ENCODE measurements around the gene PADI3.
"Not testable (repeated sequence)": the region's sequence is repeated elsewhere in the genome, so short reads cannot be mapped to it uniquely, and the experiment has no call there.

The PADI3 gene

GRCh38 chr1:17305576-17306095 is 56.7 kb downstream of the PADI3 start:
- DNase-seq (ENCODE audit: low spot score), result no peak

GRCh38 chr1:17306407-17306806 is 57.5 kb downstream of the PADI3 start:
- DNase-seq (ENCODE audit: low spot score), result no peak

GRCh38 chr1:17306921-17307320 is 58.0 kb downstream of the PADI3 start:
- no peak for DNase-seq (ENCODE audit: low spot score)

- no peak for DNase-seq (ENCODE audit: low spot score)
Measured at GRCh38 chr1:17307329-17307728, 58.4 kb downstream of the PADI3 start.

- DNase-seq (ENCODE audit: low spot score), result no peak
Measured at GRCh38 chr1:17307946-17308345, 59.0 kb downstream of the PADI3 start, which contains the start of gene PADI4. PADI4 (plus strand) TSS chr1:17308197; CDS start chr1:17308223, 26 bp downstream.

GRCh38 chr1:17308593-17308992 is 59.7 kb downstream of the PADI3 start:
- DNase-seq (ENCODE audit: low spot score), result no peak

- DNase-seq (ENCODE audit: low spot score), result no peak
Measured at GRCh38 chr1:17309426-17310067, 60.6 kb downstream of the PADI3 start.

- no peak for DNase-seq (ENCODE audit: low spot score)
Measured at GRCh38 chr1:17310068-17310640, 61.3 kb downstream of the PADI3 start.

- no peak for DNase-seq (ENCODE audit: low spot score)
Measured at GRCh38 chr1:17313530-17314309, 64.8 kb downstream of the PADI3 start.

- no peak for DNase-seq (ENCODE audit: low spot score)
Measured at GRCh38 chr1:17314491-17314971, 65.6 kb downstream of the PADI3 start.

- DNase-seq (ENCODE audit: low spot score), result no peak
Measured at GRCh38 chr1:17315542-17316130, 66.7 kb downstream of the PADI3 start.

- no peak for DNase-seq (ENCODE audit: low spot score)
Measured at GRCh38 chr1:17316704-17317103, 67.8 kb downstream of the PADI3 start.

- no peak for DNase-seq (ENCODE audit: low spot score)
Measured at GRCh38 chr1:17318262-17318661, 69.4 kb downstream of the PADI3 start.

GRCh38 chr1:17319561-17320350 is 70.9 kb downstream of the PADI3 start:
- DNase-seq (ENCODE audit: low spot score), result no peak

GRCh38 chr1:17321857-17322390 is 73.0 kb downstream of the PADI3 start:
- DNase-seq (ENCODE audit: low spot score), result not testable (repeated sequence)

- no peak for DNase-seq (ENCODE audit: low spot score)
Measured at GRCh38 chr1:17328855-17329254, 80.0 kb downstream of the PADI3 start.

GRCh38 chr1:17329610-17330009 is 80.7 kb downstream of the PADI3 start:
- DNase-seq (ENCODE audit: low spot score), result no peak

GRCh38 chr1:17330856-17331255 is 82.0 kb downstream of the PADI3 start:
- DNase-seq (ENCODE audit: low spot score), result no peak

- DNase-seq (ENCODE audit: low spot score), result no peak
Measured at GRCh38 chr1:17333081-17333480, 84.2 kb downstream of the PADI3 start.

Data from HuH-7 (cell line).